T-cell (primary cell): ENCODE data around the gene ACSL3. TPM values are rescaled to one million over a fixed set of nuclear protein-coding genes. Genes with fewer than 3 reads are reported as not detected.
A peak's percentile ranks its signal among the peaks of the same experiment; 100 is the strongest.

Source experiments
- ATAC-seq, 4 experiments: fragments of 200-7000 bp in 3 of 4; fragments of 150-1000 bp in 1 of 4; cut with Tn5 transposase; replicated peaks in 1 of 4; 1 replicate in 3 of 4; 2 replicates in 1 of 4; pipeline ENCODE4 v1.10.0; 2021; ENCODE audit warnings: moderate library complexity in 3 of 4, mild to moderate bottlenecking in 2 of 4, moderate number of reproducible peaks in 1 of 4
- CTCF ChIA-PET, 2 donors: fragments of 300-600 bp; sonication (Branson Sonifier 250); formaldehyde crosslinking; loops; one replicate each; lab custom pipeline; 2022; ENCODE audit warnings: antibody characterized with exemption in 2 of 2; lab: Charles Lee
- POLR2A ChIA-PET, 2 donors: fragments of 300-600 bp; sonication (Branson Sonifier 250); formaldehyde crosslinking; loops; one replicate each; lab custom pipeline; 2022; ENCODE audit warnings: antibody characterized with exemption in 2 of 2; lab: Charles Lee
- DNase-seq, 35 experiments: peaks; one replicate each; pipeline versions ENCODE4 v3.0.0 to v3.0.0-alpha.2; 2013 to 2023
- H3K27ac ChIP-seq: one replicate; pipeline ENCODE4 v1.5.1; 2013; ENCODE audit warnings: low read length
- H3K27me3 ChIP-seq, 2 experiments: replicated peaks in 1 of 2; 1 replicate in 1 of 2; 2 replicates in 1 of 2; pipeline versions ENCODE4 v1.6.1 to v1.7.0; 2013; ENCODE audit warnings: low read length in 1 of 2, mixed read lengths in 1 of 2; ENCODE audit not compliant: control insufficient read depth in 2 of 2, insufficient read depth in 2 of 2; ENCODE audit errors: extremely low read depth in 1 of 2
- H3K36me3 ChIP-seq, 2 donors: 1 replicate in 1 of 2; 2 replicates in 1 of 2; pipeline versions ENCODE4 v1.6.1 to v1.7.0; 2013; ENCODE audit warnings: low read length in 1 of 2; ENCODE audit not compliant: control insufficient read depth in 2 of 2, insufficient read depth in 1 of 2; ENCODE audit errors: extremely low read depth in 1 of 2
- H3K4me1 ChIP-seq, 2 experiments: 1 replicate in 1 of 2; 2 replicates in 1 of 2; pipeline versions ENCODE4 v1.6.1 to v1.7.0; 2013; ENCODE audit warnings: low read length in 2 of 2, mixed read lengths in 1 of 2; ENCODE audit not compliant: insufficient read depth in 2 of 2, control insufficient read depth in 1 of 2; ENCODE audit errors: extremely low read depth in 1 of 2
- H3K4me3 ChIP-seq, 2 donors: 1 replicate in 1 of 2; 2 replicates in 1 of 2; pipeline versions ENCODE4 v1.5.1 to v1.7.0; 2013; ENCODE audit warnings: mild to moderate bottlenecking in 2 of 2, low read length in 1 of 2, moderate library complexity in 1 of 2; ENCODE audit not compliant: control insufficient read depth in 1 of 2; ENCODE audit errors: extremely low read depth in 1 of 2
- H3K9me3 ChIP-seq: 2 replicates; pipeline ENCODE4 v1.7.0; 2013
- H3K27ac Mint-ChIP-seq, 2 donors: one replicate each; pipeline ENCODE4 v1.8.0; 2020 to 2021; ENCODE audit warnings: mild to moderate bottlenecking in 2 of 2, mixed read lengths in 2 of 2
- H3K27me3 Mint-ChIP-seq, 2 donors: one replicate each; pipeline ENCODE4 v1.8.0; 2021 to 2022; ENCODE audit warnings: mixed read lengths in 2 of 2
- H3K36me3 Mint-ChIP-seq: one replicate; pipeline ENCODE4 v1.8.0; 2021; ENCODE audit warnings: mixed read lengths
- H3K4me1 Mint-ChIP-seq, 3 donors: one replicate each; pipeline ENCODE4 v1.8.0; 2020 to 2022; ENCODE audit warnings: mixed read lengths in 3 of 3, mild to moderate bottlenecking in 1 of 3
- H3K4me3 Mint-ChIP-seq, 3 donors: one replicate each; pipeline ENCODE4 v1.8.0; 2020 to 2022; ENCODE audit warnings: mild to moderate bottlenecking in 3 of 3, mixed read lengths in 3 of 3, moderate library complexity in 3 of 3
- H3K9me3 Mint-ChIP-seq, 3 donors: one replicate each; pipeline ENCODE4 v1.8.0; 2020 to 2022; ENCODE audit warnings: mixed read lengths in 3 of 3
- WGBS: methylation state at CpG from one replicate; pipeline ENCODE4 v1.1.5; 2013; ENCODE audit warnings: missing lambda C conversion rate; ENCODE audit not compliant: insufficient coverage; 5-methylcytosine and 5-hydroxymethylcytosine counted together
- total RNA-seq, 35 experiments: library from RNA in 6 of 35; stranded (reverse) in 6 of 35; fragments of 120-200 nt in 1 of 35; gene quantifications; one replicate each; pipeline versions ENCODE4 v1.2.1 to v1.2.4 and lab custom pipeline; 2013 to 2026

Gene ACSL3
- total RNA-seq, 5 donors from 2014 or later (not counting 1 experiment from before 2014, with no cell fraction given), result 23.9 to 82.4 (median 26.5) TPM

GRCh38 chr2:222927600-222927999 lies 66.8 kb downstream of the ACSL3 start:
- Mint-ChIP-seq H3K27ac (no peak overlapping the region), H3K36me3 (peaks cover 51% of the 10 kb centered on the region), H3K4me3 (no peak overlapping the region), H3K9me3 (no peaks in the 10 kb centered on the region), H3K4me1 (no peaks in the 10 kb centered on the region), H3K27me3 (no peaks in the 10 kb centered on the region)
- H3K4me3 ChIP-seq, result no peak overlapping the region
- H3K36me3 ChIP-seq, result peaks cover 0 to 45% of the 10 kb centered on the region in 2 donors
- DNase-seq, result no peak
- ChIA-PET POLR2A (interaction anchor here in 1 of 2 donors (0.6 kb wide), 1 partner anchor 47 kb away, joined by 5 read pairs; no protein-coding TSS in a partner anchor), CTCF (no interaction called here)
- no peaks in the 10 kb centered on the region for H3K27me3 ChIP-seq
- no peaks in the 10 kb centered on the region for H3K4me1 ChIP-seq
- no peak for ATAC-seq
- no CpG with 5 or more reads among the region's 5 CpGs for WGBS
- no peak overlapping the region for H3K27ac ChIP-seq
- no peaks in the 10 kb centered on the region for H3K9me3 ChIP-seq

GRCh38 chr2:222928335-222928734 lies 67.5 kb downstream of the ACSL3 start:
- no peak overlapping the region for H3K27ac ChIP-seq
- ATAC-seq (no peak), DNase-seq (no peak)
- no CpG with 5 or more reads among the region's 6 CpGs for WGBS
- no peaks in the 10 kb centered on the region for H3K9me3 ChIP-seq
- H3K4me3 ChIP-seq, result no peak overlapping the region
- H3K4me1 ChIP-seq, result no peaks in the 10 kb centered on the region
- no peaks in the 10 kb centered on the region for H3K4me1 Mint-ChIP-seq
- no peak overlapping the region for H3K27ac Mint-ChIP-seq
- POLR2A ChIA-PET, result interaction anchor here in 1 of 2 donors (0.6 kb wide), 1 partner anchor 46 kb away, joined by 5 read pairs; no protein-coding TSS in a partner anchor
- no peaks in the 10 kb centered on the region for H3K27me3 Mint-ChIP-seq
- no peaks in the 10 kb centered on the region for H3K27me3 ChIP-seq
- peaks cover 52% of the 10 kb centered on the region for H3K36me3 Mint-ChIP-seq
- no peaks in the 10 kb centered on the region for H3K9me3 Mint-ChIP-seq
- peaks cover 0 to 43% of the 10 kb centered on the region in 2 donors for H3K36me3 ChIP-seq
- no peak overlapping the region for H3K4me3 Mint-ChIP-seq
- CTCF ChIA-PET, result no interaction called here

- no peak for ATAC-seq
- no peak overlapping the region for H3K4me3 Mint-ChIP-seq
- POLR2A ChIA-PET, result no interaction called here
These were observed 70.0 kb downstream of the ACSL3 start for GRCh38 chr2:222930862-222931261.

DNA sequence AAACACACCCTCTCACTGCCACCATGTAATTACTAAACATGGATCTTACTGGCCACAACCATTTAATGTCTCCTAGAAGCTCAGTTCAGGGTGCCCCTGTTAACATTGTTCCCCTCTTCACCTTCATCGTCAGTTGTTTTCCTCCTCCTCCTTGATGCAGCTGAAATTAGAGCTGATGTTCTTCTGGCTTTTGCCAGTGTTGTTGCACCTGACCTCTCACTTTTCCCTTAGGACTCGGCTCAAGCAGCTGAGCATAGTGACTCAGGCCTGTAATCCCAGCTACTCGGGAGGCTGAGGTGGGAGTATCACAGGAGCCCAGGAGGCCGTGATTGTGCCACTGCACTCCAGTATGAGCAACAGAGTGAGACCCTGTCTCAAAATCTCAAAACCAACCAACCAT lies 70.8 kb downstream of the ACSL3 start:
- Histone ChIP-seq H3K27ac (no peak overlapping the region), H3K4me3 (no peak overlapping the region), H3K36me3 (peaks cover 10 to 49% of the 10 kb centered on the region in 2 donors), H3K4me1 (no peaks in the 10 kb centered on the region), H3K27me3 (no peaks in the 10 kb centered on the region), H3K9me3 (no peaks in the 10 kb centered on the region)
- 100% methylated on average over 3 of the region's 4 CpGs for WGBS
- ATAC-seq (no peak), DNase-seq (no peak)
- ChIA-PET POLR2A (no interaction called here), CTCF (interaction anchor here (0.7 kb wide), 3 partner anchors 31 to 166 kb away, joined by 3 to 8 read pairs (median 5); no protein-coding TSS in a partner anchor)
- Mint-ChIP-seq H3K27me3 (no peaks in the 10 kb centered on the region), H3K4me3 (no peak overlapping the region), H3K9me3 (peaks cover 0 to 12% (median 7%) of the 10 kb centered on the region in 3 donors), H3K36me3 (peaks cover 66% of the 10 kb centered on the region), H3K27ac (peak overlapping the region in 1 of 2 donors; percentile 33), H3K4me1 (no peaks in the 10 kb centered on the region)

More at GRCh38 chr2:222930862-222931261, 70.0 kb downstream of the ACSL3 start:
- no peaks in the 10 kb centered on the region for H3K4me1 ChIP-seq
- H3K4me3 ChIP-seq, result no peak overlapping the region
- Mint-ChIP-seq H3K27me3 (no peaks in the 10 kb centered on the region), H3K36me3 (peaks cover 61% of the 10 kb centered on the region), H3K9me3 (peaks cover 0 to 8% (median 2%) of the 10 kb centered on the region in 3 donors), H3K27ac (no peak overlapping the region), H3K4me1 (no peaks in the 10 kb centered on the region)
- peaks cover 8 to 46% of the 10 kb centered on the region in 2 donors for H3K36me3 ChIP-seq
- CTCF ChIA-PET, result no interaction called here
- H3K27ac ChIP-seq, result no peak overlapping the region
- no peak for DNase-seq
- no peaks in the 10 kb centered on the region for H3K27me3 ChIP-seq
- WGBS, result no CpG with 5 or more reads among the region's 2 CpGs
- no peaks in the 10 kb centered on the region for H3K9me3 ChIP-seq

DNA sequence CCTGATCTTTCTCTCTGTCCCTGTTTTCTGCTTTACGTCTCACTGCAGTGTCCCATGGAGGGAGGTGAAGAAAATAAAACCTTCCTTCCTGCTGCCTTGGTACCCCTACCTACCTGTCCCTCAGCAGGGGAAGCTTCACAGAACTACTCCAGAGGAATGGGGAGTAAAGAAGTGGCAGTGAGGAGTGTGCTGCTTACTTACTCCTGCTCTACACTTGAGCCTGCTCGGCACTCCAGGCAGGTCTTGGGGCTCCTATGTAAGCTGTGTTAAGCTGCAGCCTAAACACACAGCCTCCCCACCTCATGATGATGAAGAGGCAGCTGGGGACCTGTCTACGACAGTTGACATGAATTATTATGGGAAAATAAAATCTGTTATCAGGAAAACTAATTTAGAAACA lies 72.6 kb downstream of the ACSL3 start:
- H3K27ac ChIP-seq, result no peak overlapping the region
- CTCF ChIA-PET, result no interaction called here
- POLR2A ChIA-PET, result no interaction called here
- no peak overlapping the region for H3K4me3 ChIP-seq
- H3K4me1 Mint-ChIP-seq, result no peaks in the 10 kb centered on the region
- peaks cover 1% of the 10 kb centered on the region for H3K9me3 ChIP-seq
- H3K4me1 ChIP-seq, result no peaks in the 10 kb centered on the region
- peaks cover 68% of the 10 kb centered on the region for H3K36me3 Mint-ChIP-seq
- no peak overlapping the region for H3K4me3 Mint-ChIP-seq
- H3K27me3 ChIP-seq, result no peaks in the 10 kb centered on the region
- no CpG with 5 or more reads among the region's 3 CpGs for WGBS
- no peak for ATAC-seq
- no peaks in the 10 kb centered on the region for H3K27me3 Mint-ChIP-seq
- peaks cover 12 to 51% of the 10 kb centered on the region in 2 donors for H3K36me3 ChIP-seq
- no peak overlapping the region for H3K27ac Mint-ChIP-seq
- DNase-seq, result no peak
- peaks cover 7 to 22% (median 21%) of the 10 kb centered on the region in 3 donors for H3K9me3 Mint-ChIP-seq

GRCh38 chr2:222935688-222936298 lies 75.0 kb downstream of the ACSL3 start:
- Mint-ChIP-seq H3K27ac (no peak overlapping the region), H3K27me3 (no peaks in the 10 kb centered on the region), H3K9me3 (peaks cover 7 to 24% (median 22%) of the 10 kb centered on the region in 3 donors), H3K4me1 (no peaks in the 10 kb centered on the region), H3K4me3 (no peak overlapping the region), H3K36me3 (peaks cover 71% of the 10 kb centered on the region)
- Histone ChIP-seq H3K9me3 (peaks cover 7% of the 10 kb centered on the region), H3K4me1 (no peaks in the 10 kb centered on the region), H3K36me3 (peaks cover 12 to 54% of the 10 kb centered on the region in 2 donors), H3K27ac (no peak overlapping the region), H3K4me3 (no peak overlapping the region), H3K27me3 (no peaks in the 10 kb centered on the region)
- ChIA-PET POLR2A (no interaction called here), CTCF (no interaction called here)
- ATAC-seq (no peak), DNase-seq (no peak)
- WGBS, result no CpG with 5 or more reads among the region's 4 CpGs
